Astrocyte of the cerebellum (primary cell): ENCODE measurements around the gene INCA1.
A peak's percentile ranks its signal among the peaks of the same experiment; 100 is the strongest.
"Not testable (repeated sequence)": the region's sequence is repeated elsewhere in the genome, so short reads cannot be mapped to it uniquely, and the experiment has no call there.

Source experiments
- DNase-seq: peaks from one replicate; pipeline ENCODE4 v3.0.0-alpha.2; 2011; ENCODE audit warnings: low read depth
- H3K4me3 ChIP-seq: 2 replicates; pipeline ENCODE4 v1.5.1; 2011; ENCODE audit warnings: mild to moderate bottlenecking, low read depth, low read length, moderate library complexity
- CTCF ChIP-seq: IDR thresholded peaks from 2 replicates; pipeline ENCODE4 v1.5.1; 2012; ENCODE audit warnings: low read length, low read depth, moderate library complexity, mild to moderate bottlenecking; ENCODE audit errors: missing control alignments
- in situ Hi-C: cut with HindIII; loops from 2 replicates; pipeline ENCODE4 v1.10.0; 2017; ENCODE audit warnings: low sequenced_read_pairs

The INCA1 gene

DNA sequence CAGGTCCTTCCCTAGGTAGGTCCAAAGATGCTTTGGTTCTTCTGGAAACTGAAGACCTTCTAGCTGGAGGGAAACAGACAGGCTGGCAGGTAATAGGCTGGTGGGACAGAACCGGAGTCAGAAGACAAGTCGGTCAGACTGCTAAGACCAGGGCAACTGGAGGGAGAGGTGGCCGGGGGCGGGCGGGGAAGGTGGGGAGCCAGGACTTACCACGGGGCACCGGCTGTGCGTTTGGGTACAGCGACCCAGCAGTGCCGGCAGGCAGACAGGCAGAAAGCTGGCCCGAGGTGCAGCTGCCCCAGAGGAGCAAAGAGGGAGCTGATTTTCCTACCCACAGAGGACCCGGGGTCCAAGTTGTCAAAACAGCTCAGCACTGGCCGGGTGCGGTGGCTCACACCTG is 37.3 kb upstream of the INCA1 start:
- no peak for DNase-seq
- TF ChIP-seq CTCF = no peak
- in situ Hi-C loops = no loop called here
- no peak overlapping the region for H3K4me3 ChIP-seq

- in situ Hi-C loops = no loop called here
- no peak for DNase-seq
Measured at GRCh38 chr17:5034063-5034462, 36.7 kb upstream of the INCA1 start.

GRCh38 chr17:5033352-5034015 is 36.2 kb upstream of the INCA1 start:
- in situ Hi-C loops = no loop called here
- no peak overlapping the region for H3K4me3 ChIP-seq
- no peak for TF ChIP-seq CTCF

More at GRCh38 chr17:5034063-5034462, 36.7 kb upstream of the INCA1 start:
- no peak for TF ChIP-seq CTCF
- H3K4me3 ChIP-seq = no peak overlapping the region

DNA sequence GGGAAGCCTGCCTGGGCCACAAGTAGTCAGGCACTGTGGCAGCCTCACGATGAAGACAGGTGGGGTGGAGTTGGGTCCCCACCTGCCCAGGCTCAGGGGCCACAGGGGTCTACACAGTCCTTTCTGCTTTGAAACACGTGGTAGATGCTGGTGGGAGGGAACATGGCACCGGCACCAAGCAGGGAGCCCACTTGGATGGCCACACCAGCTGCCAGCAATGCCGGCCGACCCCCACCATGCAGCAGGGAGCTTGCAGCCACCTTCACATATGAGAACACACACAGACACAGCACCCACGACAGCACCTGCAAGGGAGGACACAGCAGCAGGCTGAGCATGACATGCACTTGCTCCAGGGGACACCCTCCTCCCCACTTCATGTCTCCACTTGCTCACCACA is 35.5 kb upstream of the INCA1 start:
- in situ Hi-C loops = no loop called here
- no peak overlapping the region for H3K4me3 ChIP-seq
- TF ChIP-seq CTCF = no peak
- DNase-seq = no peak

More at GRCh38 chr17:5033352-5034015, 36.2 kb upstream of the INCA1 start:
- DNase-seq = no peak

DNA sequence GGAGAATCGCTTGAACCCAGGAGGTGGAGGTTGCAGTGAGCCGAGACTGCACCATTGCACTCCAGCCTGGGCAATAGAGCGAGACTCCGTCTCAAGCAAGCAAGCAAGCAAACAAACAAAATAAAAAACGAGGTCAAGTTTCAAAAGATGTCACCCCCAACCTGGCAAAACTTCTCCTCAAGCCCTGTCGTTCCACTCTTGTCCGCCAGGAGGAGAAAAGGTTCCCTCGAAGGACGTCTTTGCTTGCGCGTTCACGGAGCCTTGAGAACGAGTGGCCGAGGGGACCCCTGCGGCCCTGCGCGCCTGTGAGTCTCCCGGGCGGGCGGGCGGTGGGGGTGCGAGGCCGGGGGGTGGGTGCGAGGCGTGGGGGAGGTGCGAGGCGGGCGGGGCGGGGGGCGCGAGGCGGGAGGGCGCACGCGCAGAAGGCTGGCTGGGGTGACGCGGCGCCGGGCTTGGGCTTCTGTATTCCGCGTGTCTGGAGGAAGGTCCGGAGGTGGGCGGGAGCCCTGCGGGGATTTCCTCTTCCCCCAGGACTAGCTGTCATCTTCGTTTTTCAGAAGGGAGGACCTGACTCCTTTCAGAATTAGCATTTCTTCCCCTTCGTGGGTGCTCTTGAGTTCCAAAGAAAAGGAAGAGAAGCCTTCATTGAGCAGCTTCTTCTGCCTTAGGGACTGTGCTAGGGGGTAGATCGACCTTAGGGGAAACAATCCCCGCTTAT is 34.2 kb upstream of the INCA1 start:
- peak overlapping the region; percentile 29 for H3K4me3 ChIP-seq
- peak; percentile 78 for TF ChIP-seq CTCF
- peak; percentile 37 for DNase-seq
- in situ Hi-C loops = no loop called here

GRCh38 chr17:5030168-5030567 is 32.8 kb upstream of the INCA1 start:
- in situ Hi-C loops, H3K4me3 ChIP-seq, DNase-seq: not testable (repeated sequence)

DNA sequence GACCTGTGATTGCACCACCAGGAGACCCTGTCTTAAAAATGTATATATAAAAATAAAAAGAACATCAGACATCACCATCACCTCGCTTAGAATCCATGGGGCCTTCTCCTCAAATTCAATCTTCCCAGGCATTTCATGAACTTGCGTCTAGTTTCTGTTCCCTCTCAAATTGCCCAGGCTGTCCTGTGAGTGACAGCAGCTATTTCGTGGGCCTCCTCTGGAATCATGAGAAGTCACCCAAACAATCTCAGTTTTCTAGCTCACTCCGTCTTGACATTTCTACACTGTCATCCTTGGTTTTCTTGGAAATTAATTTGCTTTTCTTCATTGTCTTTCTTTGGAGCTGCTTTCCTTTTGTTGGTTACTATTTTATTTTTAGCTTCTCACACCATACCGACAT is 30.6 kb upstream of the INCA1 start:
- DNase-seq = no peak
- in situ Hi-C loops = no loop called here
- no peak overlapping the region for H3K4me3 ChIP-seq
- no peak for TF ChIP-seq CTCF
